Measurements from ENCODE around the gene CDK5RAP2.
"Not testable (repeated sequence)": the region's sequence is repeated elsewhere in the genome, so short reads cannot be mapped to it uniquely, and the experiment has no call there.

DNA sequence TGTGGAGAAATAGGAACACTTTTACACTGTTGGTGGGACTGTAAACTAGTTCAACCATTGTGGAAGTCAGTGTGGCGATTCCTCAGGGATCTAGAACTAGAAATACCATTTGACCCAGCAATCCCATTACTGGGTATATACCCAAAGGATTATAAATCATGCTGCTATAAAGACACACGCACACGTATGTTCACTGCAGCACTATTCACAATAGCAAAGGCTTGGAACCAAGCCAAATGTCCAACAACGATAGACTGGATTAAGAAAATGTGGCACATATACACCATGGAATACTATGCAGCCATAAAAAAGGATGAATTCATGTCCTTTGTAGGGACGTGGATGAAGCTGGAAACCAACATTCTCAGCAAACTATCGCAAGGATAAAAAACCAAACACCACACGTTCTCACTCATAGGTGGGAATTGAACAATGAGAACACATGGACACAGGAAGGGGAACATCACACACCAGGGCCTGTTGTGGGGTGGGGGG is 27.7 kb downstream of the CDK5RAP2 start:
- TF ChIP-seq EZH2phosphoT487 (IDR thresholded peaks at IDR 0.05; ENCODE audit: low read depth, severe bottlenecking, unreplicated experiment); CTCF (IDR thresholded peaks at IDR 0.05; ENCODE audit: poor library complexity): not testable (repeated sequence)
